ENCODE data around the gene PIK3C3.

DNA sequence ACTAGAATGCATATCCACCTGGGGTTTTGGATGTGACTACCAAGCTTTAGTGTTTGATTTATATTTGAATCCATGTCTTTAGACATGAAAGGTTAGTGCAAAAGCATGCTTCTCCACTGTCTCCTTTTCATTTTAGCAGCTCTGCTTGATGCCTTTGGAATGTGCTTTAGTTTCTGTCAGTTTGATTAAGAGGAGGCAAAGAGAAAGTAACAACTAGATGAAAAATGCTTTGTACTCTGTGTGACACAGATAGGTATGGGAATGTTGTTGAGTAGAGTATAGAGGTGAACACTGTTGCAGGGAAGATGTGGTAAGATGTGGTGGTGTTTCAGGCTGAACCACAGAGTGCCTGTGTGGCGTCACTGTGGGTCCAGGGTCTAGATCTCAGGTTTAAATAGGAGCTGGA is 19.8 kb downstream of the PIK3C3 start:
- TF ChIP-seq, protein P1, sequence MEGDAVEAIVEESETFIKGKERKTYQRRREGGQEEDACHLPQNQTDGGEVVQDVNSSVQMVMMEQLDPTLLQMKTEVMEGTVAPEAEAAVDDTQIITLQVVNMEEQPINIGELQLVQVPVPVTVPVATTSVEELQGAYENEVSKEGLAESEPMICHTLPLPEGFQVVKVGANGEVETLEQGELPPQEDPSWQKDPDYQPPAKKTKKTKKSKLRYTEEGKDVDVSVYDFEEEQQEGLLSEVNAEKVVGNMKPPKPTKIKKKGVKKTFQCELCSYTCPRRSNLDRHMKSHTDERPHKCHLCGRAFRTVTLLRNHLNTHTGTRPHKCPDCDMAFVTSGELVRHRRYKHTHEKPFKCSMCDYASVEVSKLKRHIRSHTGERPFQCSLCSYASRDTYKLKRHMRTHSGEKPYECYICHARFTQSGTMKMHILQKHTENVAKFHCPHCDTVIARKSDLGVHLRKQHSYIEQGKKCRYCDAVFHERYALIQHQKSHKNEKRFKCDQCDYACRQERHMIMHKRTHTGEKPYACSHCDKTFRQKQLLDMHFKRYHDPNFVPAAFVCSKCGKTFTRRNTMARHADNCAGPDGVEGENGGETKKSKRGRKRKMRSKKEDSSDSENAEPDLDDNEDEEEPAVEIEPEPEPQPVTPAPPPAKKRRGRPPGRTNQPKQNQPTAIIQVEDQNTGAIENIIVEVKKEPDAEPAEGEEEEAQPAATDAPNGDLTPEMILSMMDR (IDR thresholded peaks at IDR 0.05): no peak
- TF ChIP-seq POLR2A (IDR thresholded peaks at IDR 0.05) (no peak), EP300 (IDR thresholded peaks at IDR 0.05) (no peak)

All from ovary (tissue), 3 donors.